Adrenal gland (tissue), 5 donors: ENCODE data around the gene RINL.

Experiments used
- POLR2A ChIP-seq, 2 donors: fragments of 450-650 bp; IDR thresholded peaks; one replicate each; pipeline ENCODE4 v1.6.1; 2017; ENCODE audit warnings: antibody characterized with exemption in 2 of 2, mild to moderate bottlenecking in 2 of 2, moderate library complexity in 1 of 2
- TF ChIP-seq, protein P1 (sequence below), 6 experiments: fragments of 450-650 bp in 4 of 6; fragments of 200-600 bp in 2 of 6; sonication (generic) in 1 of 6; IDR thresholded peaks; 1 replicate in 5 of 6; 2 replicates in 1 of 6; pipeline versions ENCODE4 v1.5.1 to v1.8.0; 2016 to 2021; ENCODE audit warnings: antibody characterized with exemption in 6 of 6, mild to moderate bottlenecking in 2 of 6, moderate library complexity in 1 of 6
- donor health status: DM: no; HTN: no; CAD: no.

GRCh38 chr19:38917516-38917915, 39.4 kb upstream of the RINL start:
- TF ChIP-seq, protein P1, sequence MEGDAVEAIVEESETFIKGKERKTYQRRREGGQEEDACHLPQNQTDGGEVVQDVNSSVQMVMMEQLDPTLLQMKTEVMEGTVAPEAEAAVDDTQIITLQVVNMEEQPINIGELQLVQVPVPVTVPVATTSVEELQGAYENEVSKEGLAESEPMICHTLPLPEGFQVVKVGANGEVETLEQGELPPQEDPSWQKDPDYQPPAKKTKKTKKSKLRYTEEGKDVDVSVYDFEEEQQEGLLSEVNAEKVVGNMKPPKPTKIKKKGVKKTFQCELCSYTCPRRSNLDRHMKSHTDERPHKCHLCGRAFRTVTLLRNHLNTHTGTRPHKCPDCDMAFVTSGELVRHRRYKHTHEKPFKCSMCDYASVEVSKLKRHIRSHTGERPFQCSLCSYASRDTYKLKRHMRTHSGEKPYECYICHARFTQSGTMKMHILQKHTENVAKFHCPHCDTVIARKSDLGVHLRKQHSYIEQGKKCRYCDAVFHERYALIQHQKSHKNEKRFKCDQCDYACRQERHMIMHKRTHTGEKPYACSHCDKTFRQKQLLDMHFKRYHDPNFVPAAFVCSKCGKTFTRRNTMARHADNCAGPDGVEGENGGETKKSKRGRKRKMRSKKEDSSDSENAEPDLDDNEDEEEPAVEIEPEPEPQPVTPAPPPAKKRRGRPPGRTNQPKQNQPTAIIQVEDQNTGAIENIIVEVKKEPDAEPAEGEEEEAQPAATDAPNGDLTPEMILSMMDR (IDR thresholded peaks at IDR 0.05) = no peak
- no peak for TF ChIP-seq POLR2A (IDR thresholded peaks at IDR 0.05)
